ENCODE results near the gene KAZN. TPM values are rescaled to one million over a fixed set of nuclear protein-coding genes. Genes with fewer than 3 reads are reported as not detected.

KAZN gene
- polyA plus RNA-seq, 1 donor from 2014 or later: 20.6 TPM

DNA sequence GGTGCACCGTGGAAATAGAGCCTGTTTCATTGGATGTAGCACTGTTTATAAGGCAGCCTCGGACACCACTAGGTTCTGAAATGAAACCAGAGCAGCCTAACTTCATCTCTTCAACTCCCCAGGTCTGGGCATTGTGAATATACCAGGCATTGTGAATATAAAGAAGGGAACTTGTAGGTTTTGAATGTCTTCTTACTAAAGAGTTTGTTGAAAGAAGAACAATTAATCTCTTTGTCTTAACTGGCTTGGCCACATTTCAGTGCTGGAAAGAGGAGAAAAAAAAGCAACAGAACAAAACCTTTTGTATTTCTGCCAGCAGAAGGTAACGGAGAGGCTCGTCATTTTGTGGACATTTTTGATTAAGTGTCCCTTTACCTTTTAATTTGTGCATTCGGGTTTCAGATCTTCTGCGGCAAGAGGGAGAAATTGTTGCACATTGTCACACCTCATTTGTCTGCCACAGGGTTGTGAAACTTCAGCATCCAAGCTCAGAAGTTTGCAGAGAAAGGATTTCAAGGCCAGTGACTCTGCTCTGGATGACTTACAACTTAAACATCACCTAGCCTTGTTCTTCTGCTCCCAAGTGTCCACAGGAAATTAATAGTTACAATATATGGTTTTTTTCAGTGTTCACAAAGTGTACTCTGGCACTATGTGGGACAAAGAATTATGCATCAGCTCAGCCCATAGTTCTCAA lies 158.3 kb downstream of the KAZN start:
- Histone ChIP-seq H4K20me1 (ENCODE audit: insufficient read depth) (no peaks in the 10 kb centered on the region), H3K4me2 (ENCODE audit: low read length) (no peak overlapping the region), H2AFZ (ENCODE audit: low read depth, low read length) (no peak overlapping the region), H3F3A (ENCODE audit: insufficient read depth, low read length, poor library complexity, severe bottlenecking) (no peaks in the 10 kb centered on the region), H3K79me2 (replicated peaks; ENCODE audit: insufficient read depth, low read length) (no peaks in the 10 kb centered on the region), H3K9me2 (ENCODE audit: insufficient read depth, low read length) (no peaks in the 10 kb centered on the region), H3K27me3 (ENCODE audit: insufficient read depth, low read depth, low read length) (no peaks in the 10 kb centered on the region), H3K4me3 (ENCODE audit: low read length) (no peak overlapping the region), H3K9me3 (ENCODE audit: low read length) (no peaks in the 10 kb centered on the region), H3K27ac (ENCODE audit: low read length) (no peak overlapping the region), H3K36me3 (ENCODE audit: insufficient read depth, low read length) (no peaks in the 10 kb centered on the region), H3K9ac (ENCODE audit: low read length) (no peak overlapping the region)
- TF ChIP-seq SMC3 (conservative IDR thresholded peaks at IDR 0.05; ENCODE audit: poor library complexity) (no peak), POLR2AphosphoS5 (IDR thresholded peaks at IDR 0.05) (no peak), EZH2 (IDR thresholded peaks at IDR 0.05; ENCODE audit: borderline replicate concordance, insufficient read depth, low read length, poor library complexity, severe bottlenecking) (no peak), EP300 (conservative IDR thresholded peaks at IDR 0.05; ENCODE audit: poor library complexity, severe bottlenecking) (no peak), RAD21 (conservative IDR thresholded peaks at IDR 0.05) (no peak), MXI1 (conservative IDR thresholded peaks at IDR 0.05; ENCODE audit: poor library complexity, severe bottlenecking) (no peak), TAF1 (IDR thresholded peaks at IDR 0.05; ENCODE audit: low read depth) (no peak)
- TF ChIP-seq, protein P1, sequence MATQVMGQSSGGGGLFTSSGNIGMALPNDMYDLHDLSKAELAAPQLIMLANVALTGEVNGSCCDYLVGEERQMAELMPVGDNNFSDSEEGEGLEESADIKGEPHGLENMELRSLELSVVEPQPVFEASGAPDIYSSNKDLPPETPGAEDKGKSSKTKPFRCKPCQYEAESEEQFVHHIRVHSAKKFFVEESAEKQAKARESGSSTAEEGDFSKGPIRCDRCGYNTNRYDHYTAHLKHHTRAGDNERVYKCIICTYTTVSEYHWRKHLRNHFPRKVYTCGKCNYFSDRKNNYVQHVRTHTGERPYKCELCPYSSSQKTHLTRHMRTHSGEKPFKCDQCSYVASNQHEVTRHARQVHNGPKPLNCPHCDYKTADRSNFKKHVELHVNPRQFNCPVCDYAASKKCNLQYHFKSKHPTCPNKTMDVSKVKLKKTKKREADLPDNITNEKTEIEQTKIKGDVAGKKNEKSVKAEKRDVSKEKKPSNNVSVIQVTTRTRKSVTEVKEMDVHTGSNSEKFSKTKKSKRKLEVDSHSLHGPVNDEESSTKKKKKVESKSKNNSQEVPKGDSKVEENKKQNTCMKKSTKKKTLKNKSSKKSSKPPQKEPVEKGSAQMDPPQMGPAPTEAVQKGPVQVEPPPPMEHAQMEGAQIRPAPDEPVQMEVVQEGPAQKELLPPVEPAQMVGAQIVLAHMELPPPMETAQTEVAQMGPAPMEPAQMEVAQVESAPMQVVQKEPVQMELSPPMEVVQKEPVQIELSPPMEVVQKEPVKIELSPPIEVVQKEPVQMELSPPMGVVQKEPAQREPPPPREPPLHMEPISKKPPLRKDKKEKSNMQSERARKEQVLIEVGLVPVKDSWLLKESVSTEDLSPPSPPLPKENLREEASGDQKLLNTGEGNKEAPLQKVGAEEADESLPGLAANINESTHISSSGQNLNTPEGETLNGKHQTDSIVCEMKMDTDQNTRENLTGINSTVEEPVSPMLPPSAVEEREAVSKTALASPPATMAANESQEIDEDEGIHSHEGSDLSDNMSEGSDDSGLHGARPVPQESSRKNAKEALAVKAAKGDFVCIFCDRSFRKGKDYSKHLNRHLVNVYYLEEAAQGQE (IDR thresholded peaks at IDR 0.05; ENCODE audit: borderline replicate concordance): no peak
- TF ChIP-seq, protein P2, sequence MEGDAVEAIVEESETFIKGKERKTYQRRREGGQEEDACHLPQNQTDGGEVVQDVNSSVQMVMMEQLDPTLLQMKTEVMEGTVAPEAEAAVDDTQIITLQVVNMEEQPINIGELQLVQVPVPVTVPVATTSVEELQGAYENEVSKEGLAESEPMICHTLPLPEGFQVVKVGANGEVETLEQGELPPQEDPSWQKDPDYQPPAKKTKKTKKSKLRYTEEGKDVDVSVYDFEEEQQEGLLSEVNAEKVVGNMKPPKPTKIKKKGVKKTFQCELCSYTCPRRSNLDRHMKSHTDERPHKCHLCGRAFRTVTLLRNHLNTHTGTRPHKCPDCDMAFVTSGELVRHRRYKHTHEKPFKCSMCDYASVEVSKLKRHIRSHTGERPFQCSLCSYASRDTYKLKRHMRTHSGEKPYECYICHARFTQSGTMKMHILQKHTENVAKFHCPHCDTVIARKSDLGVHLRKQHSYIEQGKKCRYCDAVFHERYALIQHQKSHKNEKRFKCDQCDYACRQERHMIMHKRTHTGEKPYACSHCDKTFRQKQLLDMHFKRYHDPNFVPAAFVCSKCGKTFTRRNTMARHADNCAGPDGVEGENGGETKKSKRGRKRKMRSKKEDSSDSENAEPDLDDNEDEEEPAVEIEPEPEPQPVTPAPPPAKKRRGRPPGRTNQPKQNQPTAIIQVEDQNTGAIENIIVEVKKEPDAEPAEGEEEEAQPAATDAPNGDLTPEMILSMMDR (IDR thresholded peaks at IDR 0.05; ENCODE audit: poor library complexity, severe bottlenecking): no peak

DNA sequence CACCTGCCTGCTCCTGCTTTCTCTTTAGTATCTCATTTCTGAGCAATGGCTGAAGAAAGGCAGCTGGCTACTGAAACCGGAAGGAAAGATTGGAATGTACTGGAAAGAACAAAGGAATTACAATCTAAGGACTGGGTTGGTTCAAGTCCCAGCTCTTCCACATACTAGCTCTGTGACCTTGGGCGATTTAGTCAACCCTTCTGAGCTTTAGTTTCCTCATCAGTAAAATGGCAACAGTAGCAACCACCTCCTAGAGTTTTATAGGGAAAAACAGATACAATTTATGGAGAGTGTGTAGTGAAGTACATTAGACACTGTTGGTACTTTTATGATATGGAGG lies 158.8 kb downstream of the KAZN start:
- Histone ChIP-seq H3K9me3 (ENCODE audit: low read length) (no peaks in the 10 kb centered on the region), H4K20me1 (ENCODE audit: insufficient read depth) (no peaks in the 10 kb centered on the region), H3K9me2 (ENCODE audit: insufficient read depth, low read length) (no peaks in the 10 kb centered on the region), H3K27me3 (ENCODE audit: insufficient read depth, low read depth, low read length) (no peaks in the 10 kb centered on the region), H3K9ac (ENCODE audit: low read length) (no peak overlapping the region), H2AFZ (ENCODE audit: low read depth, low read length) (no peak overlapping the region), H3K27ac (ENCODE audit: low read length) (no peak overlapping the region), H3F3A (ENCODE audit: insufficient read depth, low read length, poor library complexity, severe bottlenecking) (no peaks in the 10 kb centered on the region), H3K4me3 (ENCODE audit: low read length) (no peak overlapping the region), H3K4me2 (ENCODE audit: low read length) (no peak overlapping the region), H3K79me2 (replicated peaks; ENCODE audit: insufficient read depth, low read length) (no peaks in the 10 kb centered on the region), H3K36me3 (ENCODE audit: insufficient read depth, low read length) (no peaks in the 10 kb centered on the region)
- TF ChIP-seq RAD21 (conservative IDR thresholded peaks at IDR 0.05): no peak
- no peak for TF ChIP-seq EP300 (conservative IDR thresholded peaks at IDR 0.05; ENCODE audit: poor library complexity, severe bottlenecking)
- TF ChIP-seq, protein P2 (IDR thresholded peaks at IDR 0.05; ENCODE audit: poor library complexity, severe bottlenecking): no peak
- TF ChIP-seq, protein P1 (IDR thresholded peaks at IDR 0.05; ENCODE audit: borderline replicate concordance): no peak
- no peak for TF ChIP-seq SMC3 (conservative IDR thresholded peaks at IDR 0.05; ENCODE audit: poor library complexity)
- no peak for TF ChIP-seq POLR2AphosphoS5 (IDR thresholded peaks at IDR 0.05)
- no peak for TF ChIP-seq TAF1 (IDR thresholded peaks at IDR 0.05; ENCODE audit: low read depth)
